GM08714 (cell line): ENCODE results near the gene IL19.

ENCODE experiments used
- H3K4me3 ChIP-seq: fragments of 200-500 bp; sonication (Bioruptor generic); 2 replicates; pipeline ENCODE4 v1.5.1; 2014; ENCODE audit warnings: mild to moderate bottlenecking, low read length, inconsistent platforms
- ZNF274 ChIP-seq: IDR thresholded peaks from 2 replicates; pipeline ENCODE4 v1.6.1; 2012; ENCODE audit warnings: mild to moderate bottlenecking, low read depth, low read length

The IL19 gene, protein sequence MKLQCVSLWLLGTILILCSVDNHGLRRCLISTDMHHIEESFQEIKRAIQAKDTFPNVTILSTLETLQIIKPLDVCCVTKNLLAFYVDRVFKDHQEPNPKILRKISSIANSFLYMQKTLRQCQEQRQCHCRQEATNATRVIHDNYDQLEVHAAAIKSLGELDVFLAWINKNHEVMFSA

DNA sequence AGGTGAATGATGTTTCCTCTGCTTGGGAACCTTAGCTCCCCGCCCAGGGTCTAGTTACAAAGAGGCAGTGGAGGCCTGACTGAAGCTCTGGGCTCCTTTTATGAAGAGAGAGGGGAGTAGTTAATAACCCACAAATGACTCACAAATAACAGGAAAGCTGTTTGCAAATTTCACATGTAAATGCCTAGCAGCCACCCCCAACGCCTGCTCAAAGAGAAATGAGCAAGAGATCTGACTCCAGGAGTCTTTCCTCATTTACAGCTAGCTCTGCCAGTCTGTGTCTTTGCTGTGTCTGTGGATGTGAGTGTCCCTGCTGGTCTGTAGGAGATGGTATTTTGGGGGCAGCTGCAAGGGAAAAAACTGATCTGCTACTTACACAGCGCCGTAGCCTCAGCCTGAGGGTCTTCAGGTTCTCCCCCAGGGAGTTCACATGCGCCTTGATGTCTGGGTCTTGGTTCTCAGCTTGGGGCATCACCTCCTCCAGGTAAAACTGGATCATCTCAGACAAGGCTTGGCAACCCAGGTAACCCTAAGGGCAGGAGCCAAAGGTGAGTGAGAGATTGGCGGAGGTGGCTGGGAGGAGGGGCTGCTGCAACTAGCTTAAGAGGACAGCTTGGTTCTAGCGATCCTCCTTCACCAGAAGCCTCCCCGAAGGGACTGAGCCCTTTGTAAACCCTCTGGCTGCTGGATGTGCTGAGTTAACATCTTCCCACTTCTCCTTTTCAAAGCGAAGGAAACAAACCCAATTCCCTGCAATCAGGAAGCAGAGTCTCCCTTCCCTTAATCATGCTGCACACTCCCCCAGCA is at the start of gene IL19:
Gene IL19 (plus strand): TSS at position 243 of the 807 bp plus-strand sequence. CDS start 65,890 bp downstream, outside the sequence.
- no peak for TF ChIP-seq ZNF274

DNA sequence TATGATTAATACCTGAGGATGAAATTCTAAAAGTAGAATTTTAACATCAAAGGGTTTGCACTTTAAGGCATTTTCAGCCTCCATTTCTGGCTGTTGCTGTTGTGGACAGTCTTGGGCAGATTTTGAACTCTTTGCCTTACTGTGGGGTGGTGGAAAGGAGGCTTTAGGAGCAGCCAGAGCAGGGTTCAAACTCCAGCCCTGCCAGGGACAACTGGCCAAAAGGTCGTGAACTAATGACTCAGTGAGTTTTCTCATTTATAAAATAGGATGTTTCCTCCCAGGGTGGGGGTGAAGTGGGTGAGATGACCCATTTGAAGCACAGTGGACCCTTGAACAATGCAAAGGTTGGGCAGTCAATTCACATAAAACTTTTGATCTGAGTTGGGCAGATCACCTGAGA is 49.1 kb upstream of the IL19 start:
- TF ChIP-seq ZNF274 = no peak
- H3K4me3 ChIP-seq = no peak overlapping the region

More for the DNA sequence above, at the start of gene IL19:
- peak within 1 kb of the TSS; percentile 34; the same call in 1 of the 2 replicates for H3K4me3 ChIP-seq

DNA sequence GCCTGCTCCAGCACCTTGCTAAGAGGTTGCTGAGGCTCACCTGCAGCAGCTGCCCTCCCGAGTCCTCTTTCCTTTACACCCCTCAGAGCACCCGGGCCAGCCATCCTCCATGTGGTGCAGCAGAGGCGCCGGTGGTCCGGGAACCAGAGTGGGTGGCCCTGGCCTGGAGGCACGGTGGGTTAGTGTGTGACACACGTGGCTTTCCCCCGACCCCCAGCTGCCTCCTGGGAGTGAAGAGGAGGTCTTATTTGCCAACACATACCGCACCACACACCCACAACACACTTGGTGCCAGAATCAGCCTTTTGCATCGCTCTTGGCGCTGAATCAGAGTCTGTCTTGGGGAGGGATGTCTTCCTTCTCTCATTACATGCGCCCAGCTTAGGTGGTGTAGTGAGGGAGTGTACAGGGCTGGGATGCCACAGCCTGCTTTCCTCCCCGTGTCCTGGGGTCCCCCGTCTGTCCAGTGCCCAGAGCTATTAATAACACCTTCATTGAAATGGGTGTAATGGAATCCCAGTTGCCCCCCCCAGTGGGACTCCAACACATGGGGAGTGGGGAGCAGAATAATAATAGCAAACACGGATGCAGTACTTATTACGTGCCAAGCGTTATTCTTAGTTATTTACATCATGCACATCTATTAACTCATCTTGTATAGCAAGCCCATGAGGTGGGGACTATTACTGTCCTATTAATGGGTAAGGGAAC is 47.7 kb upstream of the IL19 start:
- H3K4me3 ChIP-seq = no peak overlapping the region
- TF ChIP-seq ZNF274 = no peak

DNA sequence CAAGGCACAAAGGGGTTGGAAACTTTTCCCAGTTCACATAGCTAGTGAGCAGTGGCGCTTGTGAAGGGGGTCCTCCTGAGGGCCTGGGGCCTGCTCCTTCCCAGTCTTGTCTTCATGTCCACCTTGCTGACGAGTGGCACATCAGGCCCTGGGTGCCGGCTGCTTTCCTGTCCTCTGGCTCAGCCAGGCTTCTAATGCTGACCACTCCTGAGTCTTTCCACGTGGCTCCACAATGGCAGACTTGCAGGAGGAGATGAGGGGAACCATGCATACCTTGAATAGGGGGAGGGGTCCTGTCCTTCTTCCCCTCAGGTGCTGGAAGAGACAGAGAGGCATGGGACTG is 47.1 kb upstream of the IL19 start:
- no peak for TF ChIP-seq ZNF274
- H3K4me3 ChIP-seq = no peak overlapping the region

DNA sequence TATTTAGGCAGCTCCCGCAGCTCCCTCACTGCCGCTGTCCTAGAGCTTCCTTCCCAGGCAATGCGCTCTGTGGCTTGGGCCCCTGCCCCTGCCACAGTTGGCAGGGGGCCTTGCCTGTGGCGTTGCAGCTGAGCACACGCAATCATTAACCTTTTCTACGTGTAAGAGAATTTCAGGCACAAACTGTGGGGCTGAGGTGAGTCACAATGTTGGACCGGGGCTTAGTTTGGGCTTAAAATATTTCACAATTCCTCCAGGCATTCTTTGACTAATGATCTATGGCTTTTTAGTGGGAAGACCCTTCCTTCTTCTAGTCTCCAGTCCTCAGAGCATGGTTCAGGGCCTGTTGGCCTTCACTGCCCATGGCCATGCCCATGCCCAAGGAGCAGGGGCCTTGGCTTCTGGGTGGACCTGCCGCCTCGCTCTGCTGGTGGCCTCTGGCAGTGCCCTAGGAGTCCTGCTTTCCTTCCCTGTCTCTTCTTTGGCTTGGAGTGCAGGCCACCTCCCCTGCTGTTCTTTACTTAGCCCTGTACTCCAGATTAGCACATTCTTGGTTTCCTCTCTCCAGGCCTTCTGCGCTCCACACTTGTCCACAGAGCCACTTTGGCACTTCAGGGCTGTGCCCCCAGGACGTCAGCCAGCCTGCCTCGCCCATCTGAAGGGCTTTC is 46.6 kb upstream of the IL19 start:
- no peak for TF ChIP-seq ZNF274
- no peak overlapping the region for H3K4me3 ChIP-seq

DNA sequence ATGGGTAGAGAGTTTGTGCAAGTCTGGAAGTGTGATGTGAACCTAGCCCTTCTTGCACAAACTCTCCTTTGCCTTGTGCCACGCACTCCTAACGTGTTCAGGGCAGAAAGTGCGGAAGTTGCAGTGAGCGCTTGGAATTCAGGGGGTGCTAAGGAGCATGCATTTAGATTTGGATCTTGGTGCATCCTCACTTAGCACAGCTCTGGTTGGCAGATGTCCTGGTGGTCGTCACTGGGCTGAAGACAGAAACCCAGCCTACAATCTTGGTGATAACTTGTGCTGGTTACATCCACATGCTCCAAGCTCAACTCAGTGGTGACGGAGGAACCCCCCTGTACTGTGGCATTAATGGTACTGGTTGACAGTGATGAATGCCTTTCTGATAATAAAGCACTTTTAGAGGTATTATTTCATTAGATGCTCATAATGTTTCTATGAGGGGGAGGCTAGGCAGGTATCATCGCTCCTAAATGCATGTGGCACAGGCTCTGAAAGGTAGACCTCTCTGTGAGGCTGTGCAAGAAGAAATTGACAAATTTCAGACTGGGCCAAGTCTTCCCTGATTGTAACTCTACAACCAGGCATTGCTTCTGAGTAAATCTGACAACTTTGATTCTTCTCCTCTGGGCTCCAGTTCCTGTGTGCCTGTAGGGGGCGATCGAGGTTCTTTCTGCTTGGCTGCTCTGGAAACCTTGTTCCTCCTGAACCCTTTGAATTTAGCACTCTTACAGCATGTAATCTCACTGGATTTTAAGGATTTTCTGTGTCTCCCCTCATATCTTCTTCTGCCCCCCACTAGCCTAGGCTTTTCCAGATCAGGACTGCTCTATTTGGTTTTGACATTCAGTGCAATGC is 45.2 kb upstream of the IL19 start:
- no peak overlapping the region for H3K4me3 ChIP-seq
- TF ChIP-seq ZNF274 = no peak

DNA sequence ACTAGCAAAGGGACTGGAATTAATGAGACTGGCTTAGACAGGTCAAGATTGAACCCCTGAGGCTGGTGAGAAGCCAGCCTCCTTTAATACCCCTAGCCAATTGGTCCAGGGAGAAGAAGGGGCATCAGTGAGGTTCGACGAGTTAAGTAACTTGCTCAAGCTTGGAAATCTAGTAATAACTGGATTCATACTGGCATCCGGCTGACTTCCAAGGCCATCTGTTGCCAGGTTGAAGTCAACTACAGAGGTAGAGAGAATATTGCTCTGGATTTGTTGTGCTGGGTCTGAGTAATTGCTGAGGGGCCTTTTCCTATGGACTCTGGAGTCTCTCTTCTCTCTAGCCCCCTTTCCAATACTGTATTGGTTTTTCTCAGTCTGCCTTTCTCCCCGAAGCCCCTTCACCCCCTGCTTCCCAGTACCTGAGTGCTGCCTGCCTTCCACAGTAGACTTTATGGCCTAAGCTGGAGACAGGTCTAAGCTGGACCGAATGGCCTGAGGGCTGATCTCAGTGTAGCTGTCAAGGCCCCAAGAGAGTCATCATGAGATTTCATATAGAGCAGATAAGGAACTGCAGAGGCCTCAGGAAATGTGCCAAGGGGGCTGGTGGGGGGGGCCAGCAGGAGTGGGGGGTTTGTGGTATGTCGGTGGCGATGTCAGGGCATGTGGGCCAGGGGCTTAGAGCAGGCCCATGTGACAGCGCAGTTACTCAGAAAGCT is 42.4 kb upstream of the IL19 start:
- TF ChIP-seq ZNF274 = no peak

DNA sequence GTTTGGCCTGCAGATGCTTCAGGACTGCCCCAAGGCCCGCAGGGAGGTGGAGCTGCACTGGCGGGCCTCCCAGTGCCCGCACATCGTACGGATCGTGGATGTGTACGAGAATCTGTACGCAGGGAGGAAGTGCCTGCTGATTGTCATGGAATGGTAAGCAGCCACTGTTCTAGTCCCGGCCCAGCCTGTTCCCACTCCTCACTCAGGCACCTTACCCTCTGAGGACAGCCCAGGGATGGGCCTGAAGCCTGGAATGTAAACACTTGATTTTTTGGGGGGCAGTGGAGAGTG is 41.9 kb upstream of the IL19 start:
- no peak overlapping the region for H3K4me3 ChIP-seq
- no peak for TF ChIP-seq ZNF274

More for the DNA sequence above, 42.4 kb upstream of the IL19 start:
- no peak overlapping the region for H3K4me3 ChIP-seq

DNA sequence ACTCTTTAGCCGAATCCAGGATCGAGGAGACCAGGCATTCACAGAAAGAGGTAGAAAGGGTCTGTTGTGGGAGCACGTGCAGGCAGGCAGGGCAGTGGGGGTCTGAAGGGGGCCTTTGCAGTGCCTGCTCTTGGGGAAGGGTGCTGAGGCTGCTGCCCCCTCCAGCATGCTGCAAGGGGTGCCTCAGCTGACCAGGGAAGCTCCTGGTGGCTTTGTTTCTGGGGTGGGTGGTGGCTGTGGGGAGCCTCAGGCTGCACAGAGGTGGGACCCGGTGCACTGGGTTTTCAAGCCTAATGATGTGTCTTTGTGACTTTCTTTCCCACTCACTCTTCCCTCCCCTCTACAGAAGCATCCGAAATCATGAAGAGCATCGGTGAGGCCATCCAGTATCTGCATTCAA is 41.5 kb upstream of the IL19 start:
- no peak for TF ChIP-seq ZNF274
- no peak overlapping the region for H3K4me3 ChIP-seq

DNA sequence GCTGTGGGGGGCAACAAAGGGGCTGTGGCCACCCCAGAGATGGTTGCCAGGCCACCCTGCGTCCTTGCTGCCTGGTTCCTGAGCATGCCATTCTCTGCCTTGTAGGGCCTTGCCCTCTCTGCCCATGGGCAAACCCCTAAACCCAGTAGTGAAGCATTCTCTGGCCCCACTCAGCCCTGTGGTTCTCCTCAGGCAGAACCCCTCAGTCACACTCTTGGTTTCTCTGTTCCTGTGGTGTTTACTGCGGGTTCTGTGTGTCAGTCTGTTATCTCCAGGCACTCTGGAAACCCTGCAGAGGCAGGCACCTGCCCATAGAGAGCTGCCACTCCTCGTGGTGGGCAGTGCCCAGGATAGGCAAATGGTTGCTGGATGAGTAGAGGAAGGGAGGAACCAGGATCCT is 41.1 kb upstream of the IL19 start:
- no peak overlapping the region for H3K4me3 ChIP-seq
- TF ChIP-seq ZNF274 = no peak

DNA sequence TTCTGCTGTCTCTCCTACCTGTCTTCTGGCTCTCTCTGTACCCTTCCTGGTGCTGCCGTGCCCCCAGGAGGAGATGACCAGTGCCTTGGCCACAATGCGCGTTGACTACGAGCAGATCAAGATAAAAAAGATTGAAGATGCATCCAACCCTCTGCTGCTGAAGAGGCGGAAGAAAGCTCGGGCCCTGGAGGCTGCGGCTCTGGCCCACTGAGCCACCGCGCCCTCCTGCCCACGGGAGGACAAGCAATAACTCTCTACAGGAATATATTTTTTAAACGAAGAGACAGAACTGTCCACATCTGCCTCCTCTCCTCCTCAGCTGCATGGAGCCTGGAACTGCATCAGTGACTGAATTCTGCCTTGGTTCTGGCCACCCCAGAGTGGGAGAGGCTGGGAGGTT is 38.1 kb upstream of the IL19 start:
- TF ChIP-seq ZNF274 = no peak
- no peak overlapping the region for H3K4me3 ChIP-seq

DNA sequence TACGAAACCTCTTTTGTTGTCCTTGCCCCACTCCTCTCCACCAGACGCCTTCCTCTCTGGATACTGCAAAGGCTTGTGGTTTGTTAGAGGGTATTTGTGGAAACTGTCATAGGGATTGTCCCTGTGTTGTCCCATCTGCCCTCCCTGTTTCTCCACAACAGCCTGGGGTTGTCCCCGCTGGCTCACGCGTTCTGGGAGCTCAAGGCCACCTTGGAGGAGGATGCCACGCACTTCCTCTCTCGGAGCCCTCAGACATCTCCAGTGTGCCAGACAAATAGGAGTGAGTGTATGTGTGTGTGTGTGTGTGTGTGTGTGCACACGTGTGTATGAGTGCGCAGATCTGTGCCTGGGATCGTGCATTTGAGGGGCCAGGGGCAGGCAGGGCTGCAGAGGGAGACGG is 37.6 kb upstream of the IL19 start:
- no peak overlapping the region for H3K4me3 ChIP-seq
- no peak for TF ChIP-seq ZNF274

DNA sequence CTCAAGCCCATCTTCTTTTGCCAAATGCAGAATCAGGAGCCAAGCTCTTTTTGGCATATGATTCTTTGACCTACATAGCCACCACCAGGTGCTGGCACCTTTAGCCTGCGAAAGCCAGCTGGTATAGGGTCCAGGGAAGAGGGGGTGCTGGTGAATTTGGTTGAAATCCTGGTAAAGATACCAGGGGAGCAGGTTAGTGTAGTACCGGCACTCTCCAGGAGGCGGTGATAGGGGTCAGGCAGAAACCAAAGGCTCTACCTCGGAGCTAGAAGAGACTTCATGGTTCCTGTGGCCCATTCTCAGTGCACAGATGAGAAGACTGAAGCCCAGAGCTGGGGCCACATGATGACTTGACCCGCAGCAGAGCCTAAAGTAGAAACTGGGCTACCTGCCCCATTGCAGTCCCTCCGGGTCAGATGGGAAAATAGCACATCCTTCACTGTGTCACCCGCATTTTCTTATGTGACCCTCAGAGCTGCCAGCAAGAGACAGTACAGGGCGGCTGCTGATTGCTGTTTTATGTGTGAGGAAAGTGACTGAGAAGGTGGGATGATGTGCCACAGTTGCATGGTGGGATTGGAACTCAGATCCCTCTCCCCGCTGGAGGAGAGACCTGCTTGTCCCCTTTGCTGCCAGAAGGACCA is 36.0 kb upstream of the IL19 start:
- no peak overlapping the region for H3K4me3 ChIP-seq
- no peak for TF ChIP-seq ZNF274
